H1 (cell line): Measurements from ENCODE around the gene SLC30A3. TPM values are rescaled to one million over a fixed set of nuclear protein-coding genes. Genes with fewer than 3 reads are reported as not detected.

Experiments used
- BACH1 ChIP-seq: IDR thresholded peaks from 2 replicates; pipeline ENCODE4 v1.6.1; 2012; ENCODE audit warnings: low read length, improper control_type of control experiment
- BCL11A ChIP-seq, 2 experiments: IDR thresholded peaks; one replicate each; pipeline ENCODE4 v1.6.1; 2011; ENCODE audit warnings: low read depth in 2 of 2, low read length in 2 of 2, mild to moderate bottlenecking in 2 of 2
- CBX8 ChIP-seq: fragments of 300-800, 300-1000 bp; sonication (generic); IDR thresholded peaks from 2 replicates; pipeline ENCODE4 v1.7.1; 2016; ENCODE audit warnings: low read depth, low read length, borderline replicate concordance
- EGR1 ChIP-seq: IDR thresholded peaks from 2 replicates; pipeline ENCODE4 v1.6.1; 2011; ENCODE audit warnings: low read depth, low read length, borderline replicate concordance
- GTF2F1 ChIP-seq: IDR thresholded peaks from 2 replicates; pipeline ENCODE4 v1.6.1; 2012; ENCODE audit warnings: low read depth, low read length, improper control_type of control experiment, borderline replicate concordance
- HDAC6 ChIP-seq: IDR thresholded peaks from one replicate; pipeline ENCODE4 v1.7.1; 2012; ENCODE audit warnings: low read depth, mild to moderate bottlenecking, inconsistent platforms, low read length, moderate library complexity
- MAFK ChIP-seq: IDR thresholded peaks from 2 replicates; pipeline ENCODE4 v1.6.1; 2012; ENCODE audit warnings: low read depth, mild to moderate bottlenecking, improper control_type of control experiment, low read length
- NRF1 ChIP-seq: IDR thresholded peaks from 2 replicates; pipeline ENCODE4 v1.6.1; 2011; ENCODE audit warnings: mild to moderate bottlenecking, low read depth, low read length, improper control_type of control experiment
- POU5F1 ChIP-seq: IDR thresholded peaks from 2 replicates; pipeline ENCODE4 v1.6.1; 2011; ENCODE audit warnings: low read depth, mild to moderate bottlenecking, low read length, moderate library complexity
- RBBP5 ChIP-seq: IDR thresholded peaks from 2 replicates; pipeline ENCODE4 v1.7.1; 2012; ENCODE audit warnings: low read depth, mild to moderate bottlenecking, inconsistent platforms, low read length, moderate library complexity, borderline replicate concordance
- RFX5 ChIP-seq: IDR thresholded peaks from 2 replicates; pipeline ENCODE4 v1.6.1; 2011; ENCODE audit warnings: low read depth, low read length, improper control_type of control experiment, borderline replicate concordance
- RNF2 ChIP-seq: fragments of 200-900, 300-1000 bp; sonication (generic); IDR thresholded peaks from 2 replicates; pipeline ENCODE4 v1.7.1; 2016; ENCODE audit warnings: borderline replicate concordance, low read depth, mild to moderate bottlenecking, antibody characterized with exemption, low read length; ENCODE audit not compliant: poor library complexity, severe bottlenecking; ENCODE audit errors: missing control alignments
- RXRA ChIP-seq: IDR thresholded peaks from 2 replicates; pipeline ENCODE4 v1.6.1; 2011; ENCODE audit warnings: low read depth, mild to moderate bottlenecking, low read length, moderate library complexity; ENCODE audit not compliant: insufficient read depth
- SP1 ChIP-seq: IDR thresholded peaks from 2 replicates; pipeline ENCODE4 v1.6.1; 2011; ENCODE audit warnings: low read depth, low read length
- TCF12 ChIP-seq: IDR thresholded peaks from 2 replicates; pipeline ENCODE4 v1.6.1; 2011; ENCODE audit warnings: low read depth, mild to moderate bottlenecking, low read length
- polyA plus RNA-seq, 7 experiments: library from polyadenylated mRNA; depleted of rRNA in 3 of 7; stranded (reverse) in 5 of 7; unstranded in 2 of 7; fragments of >200 nt in 5 of 7; fragments of 200-250 nt in 2 of 7; gene quantifications; 1 replicate in 5 of 7; 2 replicates in 1 of 7; 4 replicates in 1 of 7; pipeline versions ENCODE4 v1.2.1 to v1.2.3, GENCODE V29; 2011 to 2013; ENCODE audit warnings: missing spikeins in 2 of 7, mixed read lengths in 2 of 7
- total RNA-seq: library from RNA; stranded (reverse); fragmentation: NEBNext Ultra II Directional; extraction: Animal tissue kit (Norgen Biotek cat#: 25700); gene quantifications from 2 replicates; pipeline ENCODE4 v1.2.1, GENCODE V29; 2021
- TF ChIP-seq, protein P1 (sequence below): IDR thresholded peaks from 2 replicates; pipeline ENCODE4 v1.6.1; 2012; ENCODE audit warnings: low read length, inconsistent platforms
- TF ChIP-seq, protein P2 (sequence below): IDR thresholded peaks from 2 replicates; pipeline ENCODE4 v1.6.1; 2011; ENCODE audit warnings: low read length, improper control_type of control experiment

The SLC30A3 gene
- total and polyA plus RNA-seq, 2 of the 8 experiments (the other 6 are each of a cell fraction or from before 2014, with no cell fraction given): 15.2 to 30.7 TPM

DNA sequence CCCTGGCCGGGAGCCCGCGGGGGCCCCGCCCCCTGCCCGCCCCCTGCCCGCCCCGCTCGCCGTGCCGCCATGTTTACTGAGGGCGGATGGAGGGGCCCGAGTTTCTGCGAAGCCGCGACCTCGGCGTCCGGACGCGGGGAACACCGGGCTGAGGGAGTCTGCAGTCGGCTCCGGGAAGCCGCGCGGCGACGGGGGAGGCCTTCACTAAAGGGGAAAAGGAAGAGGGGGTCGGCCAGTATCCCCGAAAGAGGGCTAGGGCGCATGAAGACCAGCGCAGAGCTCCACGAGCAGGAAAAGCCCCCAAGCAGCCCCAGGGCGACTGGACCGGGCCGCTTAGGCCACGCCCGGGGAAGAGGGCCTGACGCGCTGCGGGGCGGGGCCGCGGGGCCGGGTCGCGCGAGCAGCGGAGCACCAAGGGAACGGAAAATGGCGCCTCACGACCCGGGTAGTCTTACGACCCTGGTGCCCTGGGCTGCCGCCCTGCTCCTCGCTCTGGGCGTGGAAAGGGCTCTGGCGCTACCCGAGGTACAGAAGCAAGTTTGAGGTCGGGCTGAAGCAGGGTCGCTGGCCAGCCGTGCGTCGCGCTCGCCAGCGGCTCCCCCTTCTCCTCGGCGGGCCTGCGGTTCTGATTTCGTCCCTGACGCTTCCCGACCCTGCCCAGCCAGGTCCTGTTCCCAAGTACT is 50.8 kb downstream of the SLC30A3 start, which contains the start of the genes ATRAID and SLC5A6 (continued):
- TF ChIP-seq RBBP5: peak; percentile 18
- TF ChIP-seq TCF12: no peak
- TF ChIP-seq, protein P1, sequence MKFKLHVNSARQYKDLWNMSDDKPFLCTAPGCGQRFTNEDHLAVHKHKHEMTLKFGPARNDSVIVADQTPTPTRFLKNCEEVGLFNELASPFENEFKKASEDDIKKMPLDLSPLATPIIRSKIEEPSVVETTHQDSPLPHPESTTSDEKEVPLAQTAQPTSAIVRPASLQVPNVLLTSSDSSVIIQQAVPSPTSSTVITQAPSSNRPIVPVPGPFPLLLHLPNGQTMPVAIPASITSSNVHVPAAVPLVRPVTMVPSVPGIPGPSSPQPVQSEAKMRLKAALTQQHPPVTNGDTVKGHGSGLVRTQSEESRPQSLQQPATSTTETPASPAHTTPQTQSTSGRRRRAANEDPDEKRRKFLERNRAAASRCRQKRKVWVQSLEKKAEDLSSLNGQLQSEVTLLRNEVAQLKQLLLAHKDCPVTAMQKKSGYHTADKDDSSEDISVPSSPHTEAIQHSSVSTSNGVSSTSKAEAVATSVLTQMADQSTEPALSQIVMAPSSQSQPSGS: peak; percentile 44; the same call in 1 of the 2 replicates
- TF ChIP-seq RNF2: no peak
- no peak for TF ChIP-seq HDAC6
- no peak for TF ChIP-seq RFX5
- TF ChIP-seq POU5F1: no peak
- TF ChIP-seq RXRA: no peak
- no peak for TF ChIP-seq SP1
- TF ChIP-seq CBX8: no peak
- TF ChIP-seq NRF1: no peak
- peak; percentile 14; the same call in 1 of the 2 replicates for TF ChIP-seq GTF2F1
- peak; percentile 49; the same call in 1 of the 2 replicates for TF ChIP-seq BACH1
- TF ChIP-seq, protein P2, sequence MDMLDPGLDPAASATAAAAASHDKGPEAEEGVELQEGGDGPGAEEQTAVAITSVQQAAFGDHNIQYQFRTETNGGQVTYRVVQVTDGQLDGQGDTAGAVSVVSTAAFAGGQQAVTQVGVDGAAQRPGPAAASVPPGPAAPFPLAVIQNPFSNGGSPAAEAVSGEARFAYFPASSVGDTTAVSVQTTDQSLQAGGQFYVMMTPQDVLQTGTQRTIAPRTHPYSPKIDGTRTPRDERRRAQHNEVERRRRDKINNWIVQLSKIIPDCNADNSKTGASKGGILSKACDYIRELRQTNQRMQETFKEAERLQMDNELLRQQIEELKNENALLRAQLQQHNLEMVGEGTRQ: no peak
- no peak for TF ChIP-seq BCL11A (IDR thresholded peaks at IDR 0.05; ENCODE audit: low read depth in 2 of 2, low read length in 2 of 2)
- no peak for TF ChIP-seq EGR1
- no peak for TF ChIP-seq MAFK
